GM23248 (cell line): ENCODE results near the gene SEC24D.

Experiments used
- EZH2 ChIP-seq: fragments of 200-600 bp; sonication (generic); IDR thresholded peaks from 2 replicates; pipeline ENCODE4 v1.6.1; 2018; ENCODE audit warnings: antibody characterized with exemption, mild to moderate bottlenecking; ENCODE audit not compliant: insufficient read depth, poor library complexity, severe bottlenecking
- EZH2phosphoT487 ChIP-seq: fragments of 200-600 bp; sonication (generic); IDR thresholded peaks from 2 replicates; pipeline ENCODE4 v1.6.1; 2018; ENCODE audit warnings: antibody characterized with exemption, moderate library complexity, mild to moderate bottlenecking, low read depth; ENCODE audit not compliant: insufficient read depth

DNA sequence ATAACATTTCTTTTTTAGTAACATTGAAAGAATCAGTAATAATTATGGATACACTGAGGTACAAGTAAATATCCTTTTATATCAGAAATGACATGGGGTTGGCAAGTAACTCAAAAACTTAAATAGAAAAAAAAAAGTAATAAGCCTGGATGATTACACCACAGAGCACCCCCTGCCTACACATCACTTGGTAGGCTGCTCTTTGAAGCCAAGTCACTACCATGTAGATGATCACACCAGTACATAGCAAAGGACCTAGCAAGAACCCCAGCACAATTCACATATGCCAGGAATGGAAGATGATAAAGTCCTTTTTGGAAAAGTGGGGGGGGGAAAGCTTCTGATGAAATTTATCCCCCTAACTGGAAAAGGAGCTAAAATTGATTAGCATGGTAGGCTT is 93.9 kb downstream of the SEC24D start:
- TF ChIP-seq EZH2, result no peak
- TF ChIP-seq EZH2phosphoT487, result no peak
